HG02588 (cell line): ENCODE measurements around the gene SLC25A21.

Experiments used
- ATAC-seq: cut with Tn5 transposase; IDR thresholded peaks from one replicate; pipeline ENCODE4 v1.9.1; 2021; ENCODE audit warnings: mild to moderate bottlenecking, moderate library complexity; ENCODE audit not compliant: unreplicated experiment

SLC25A21 gene

DNA sequence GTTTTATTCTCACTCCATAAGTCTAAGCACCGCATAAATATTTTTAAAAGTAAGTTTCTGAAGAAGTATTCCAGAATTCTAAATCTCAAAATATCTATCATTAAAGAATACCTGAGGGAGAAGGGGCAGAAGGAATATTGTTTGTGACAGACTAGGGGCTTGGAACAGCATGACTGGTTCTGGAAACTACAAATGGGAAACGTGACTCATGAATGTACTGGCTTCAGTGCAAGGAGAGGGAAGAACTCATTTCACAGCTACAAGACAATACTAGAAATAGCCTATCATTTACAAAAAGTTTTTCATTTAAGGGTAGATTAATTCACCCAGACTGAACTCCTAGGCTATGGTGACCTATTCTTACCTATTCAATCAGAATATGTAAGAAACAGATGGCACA, 121.3 kb downstream of the SLC25A21 start:
- ATAC-seq: no peak

DNA sequence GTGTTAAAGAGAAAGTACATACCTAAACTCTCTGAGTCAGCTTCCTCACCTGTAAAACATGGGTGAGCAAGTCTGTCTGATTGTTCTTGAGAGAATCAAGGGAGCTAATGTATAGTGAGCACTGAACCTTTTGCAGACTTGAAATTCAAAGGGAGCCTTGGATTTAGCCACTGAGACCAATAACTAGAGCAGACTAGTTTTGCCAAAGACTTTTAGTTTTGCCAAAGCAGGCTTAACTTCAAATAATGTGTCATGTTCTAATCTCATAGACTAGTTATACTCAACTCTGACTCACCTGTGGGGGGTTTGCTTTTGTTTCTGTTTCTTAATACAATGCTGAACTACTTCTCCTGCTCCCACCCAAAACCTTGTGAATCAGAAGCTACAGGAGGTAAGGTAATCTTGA, 123.7 kb downstream of the SLC25A21 start:
- ATAC-seq: no peak

- ATAC-seq: no peak
Observed at GRCh38 chr14:37047996-37048395, 124.4 kb downstream of the SLC25A21 start.

DNA sequence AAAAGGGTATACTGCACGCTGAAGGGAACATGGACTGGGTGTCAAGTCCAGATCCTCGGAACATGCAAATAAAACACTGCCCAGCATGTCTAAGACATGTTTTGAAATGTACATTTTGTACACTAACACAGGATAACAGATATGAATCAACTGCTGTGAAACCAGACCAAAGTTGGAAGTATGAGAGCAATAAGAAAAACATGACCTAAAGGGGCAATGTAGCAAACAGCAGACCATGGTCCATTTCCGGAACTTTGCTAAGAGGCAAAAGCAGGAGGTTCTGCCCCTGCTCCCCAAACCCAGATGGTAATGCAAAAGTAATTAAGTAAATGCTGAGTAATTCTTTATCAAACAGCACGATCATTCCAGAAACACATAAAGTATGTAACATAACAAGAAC, 125.2 kb downstream of the SLC25A21 start:
- ATAC-seq: no peak

GRCh38 chr14:37046815-37047214, 125.6 kb downstream of the SLC25A21 start:
- ATAC-seq: no peak

- no peak for ATAC-seq
Observed at GRCh38 chr14:37045340-37046061, 126.9 kb downstream of the SLC25A21 start.

DNA sequence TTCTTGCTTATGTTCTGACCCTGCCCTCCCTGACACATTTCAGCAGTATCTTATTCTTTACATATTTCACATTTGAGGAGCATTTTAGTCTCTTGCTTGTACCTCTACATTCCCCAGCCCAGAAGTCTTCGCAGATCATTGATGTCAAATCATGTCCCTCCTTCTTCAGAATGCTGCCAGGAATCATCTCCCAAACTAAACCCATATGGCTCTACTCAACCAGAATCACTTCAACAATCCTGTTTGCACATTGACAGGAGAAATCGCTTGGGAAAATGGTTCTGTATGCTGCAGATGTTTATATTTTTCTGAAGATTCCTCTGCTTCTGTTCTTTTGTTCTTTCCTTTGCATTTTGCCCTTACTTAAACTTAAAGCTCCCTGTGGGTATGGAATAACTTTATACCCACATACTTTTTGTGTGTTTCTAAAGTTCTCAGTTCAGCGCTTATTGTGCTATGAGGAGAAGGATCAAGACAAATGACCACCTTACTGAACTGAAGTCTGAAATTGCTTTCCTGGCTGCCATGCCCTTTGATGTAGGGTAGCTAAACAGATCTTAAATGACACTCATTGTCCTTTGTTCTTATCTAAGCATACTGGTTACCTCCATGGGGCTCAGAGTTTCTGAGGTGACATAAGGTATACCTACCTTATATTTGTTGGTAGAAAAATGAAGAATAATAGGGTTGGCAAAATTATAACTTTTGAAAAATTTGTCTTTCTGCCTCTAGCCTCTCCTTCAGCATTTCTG, 134.6 kb downstream of the SLC25A21 start:
- ATAC-seq: no peak

DNA sequence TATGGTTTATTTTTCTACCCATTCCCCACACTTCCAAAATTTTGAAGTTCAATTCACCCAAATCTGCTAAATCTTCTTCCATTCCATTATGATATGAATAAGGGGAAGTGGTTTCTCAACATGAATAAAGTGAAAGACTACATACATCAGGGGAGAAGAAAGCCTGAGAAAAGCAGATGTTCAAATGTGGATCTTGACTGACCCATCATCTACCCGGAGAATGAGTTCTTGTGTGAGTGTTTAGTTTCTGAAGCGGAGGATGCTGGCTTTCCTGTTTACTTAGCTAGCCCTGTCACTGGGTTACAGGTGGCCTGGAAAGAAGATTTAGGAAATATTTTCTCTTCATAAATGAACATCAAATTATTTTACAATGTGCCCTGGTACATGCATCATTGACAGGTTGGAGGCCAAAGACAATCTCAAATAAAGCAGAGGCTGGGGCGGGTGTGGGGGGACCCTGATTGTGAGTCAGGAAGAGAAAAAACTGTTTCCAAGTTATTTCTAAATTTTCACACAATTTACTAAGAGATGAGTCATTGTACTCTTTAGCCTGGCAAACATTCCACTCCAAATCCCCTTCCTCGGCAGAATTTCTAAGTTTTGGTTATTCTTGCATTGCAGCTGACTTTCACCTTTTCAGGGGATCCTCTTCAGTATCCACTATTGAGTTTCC, 135.6 kb downstream of the SLC25A21 start:
- no peak for ATAC-seq

DNA sequence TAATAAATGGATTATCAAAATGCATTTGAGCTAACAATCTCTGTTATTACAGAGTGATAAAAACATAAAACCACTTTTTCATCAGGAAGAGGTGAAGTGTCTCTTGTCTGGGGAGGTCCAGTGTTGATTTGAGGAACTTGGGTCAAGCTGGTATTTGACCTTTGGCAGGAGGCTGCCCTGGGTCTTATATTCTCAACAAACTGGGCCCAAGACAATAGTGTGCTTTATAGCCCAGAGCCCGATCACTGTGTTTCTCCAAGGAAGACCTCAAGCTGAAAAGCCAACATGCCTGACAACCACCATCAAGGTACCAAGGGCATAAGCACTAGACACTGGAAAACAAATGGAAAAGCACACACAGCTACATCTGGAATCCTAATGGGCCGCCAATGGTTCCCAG, 137.0 kb downstream of the SLC25A21 start:
- peak; percentile 4 for ATAC-seq

- ATAC-seq: peak; percentile 60
Observed at GRCh38 chr14:37034410-37035285, 137.8 kb downstream of the SLC25A21 start.

DNA sequence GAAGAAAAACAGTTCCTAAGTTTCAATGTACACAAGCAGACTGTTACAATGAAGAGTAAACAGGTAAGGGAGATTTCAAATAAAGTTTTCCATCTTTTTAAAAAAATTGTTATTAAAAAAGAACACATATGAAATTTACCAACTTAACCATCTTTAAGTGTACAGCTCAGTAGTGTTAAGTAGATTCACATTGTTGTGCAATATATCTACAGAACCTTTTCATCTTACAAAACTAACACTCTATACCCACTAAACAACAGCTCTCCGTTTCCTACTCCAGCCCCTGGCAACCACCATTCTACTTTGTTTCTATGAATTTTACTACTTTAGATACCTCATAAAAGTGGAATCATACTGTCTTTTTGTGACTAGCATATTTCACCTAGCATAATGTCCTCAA, 139.5 kb downstream of the SLC25A21 start:
- ATAC-seq: no peak

DNA sequence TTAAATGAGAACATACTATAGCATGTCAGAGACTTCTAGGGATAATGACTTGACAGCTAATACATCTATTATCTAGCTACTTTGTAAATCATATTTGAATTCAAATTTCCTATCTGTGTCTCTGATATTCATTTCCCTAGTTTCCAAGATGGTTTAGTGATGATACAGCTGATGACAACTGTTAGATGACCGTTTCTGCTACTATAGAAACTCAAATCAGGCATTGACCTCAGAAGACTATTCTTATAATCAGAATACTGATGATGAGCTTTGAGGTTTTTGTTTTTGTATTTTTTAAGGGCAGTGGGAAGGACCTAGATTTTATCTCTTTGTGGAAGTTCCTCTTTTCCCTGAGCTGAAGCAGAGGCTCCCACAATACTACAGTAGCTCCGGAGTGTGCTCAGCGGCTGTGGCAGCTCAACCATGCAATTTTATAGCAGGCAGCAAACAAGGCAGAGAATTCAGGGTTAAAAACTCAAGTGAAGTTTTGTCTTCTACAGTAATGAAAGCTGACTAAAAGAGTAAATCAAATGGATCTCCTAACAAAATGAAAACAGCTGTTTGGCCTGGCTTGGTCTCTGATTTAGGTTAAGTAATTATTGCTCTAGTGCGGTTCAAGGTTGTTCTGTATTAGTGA, 145.1 kb downstream of the SLC25A21 start:
- no peak for ATAC-seq

DNA sequence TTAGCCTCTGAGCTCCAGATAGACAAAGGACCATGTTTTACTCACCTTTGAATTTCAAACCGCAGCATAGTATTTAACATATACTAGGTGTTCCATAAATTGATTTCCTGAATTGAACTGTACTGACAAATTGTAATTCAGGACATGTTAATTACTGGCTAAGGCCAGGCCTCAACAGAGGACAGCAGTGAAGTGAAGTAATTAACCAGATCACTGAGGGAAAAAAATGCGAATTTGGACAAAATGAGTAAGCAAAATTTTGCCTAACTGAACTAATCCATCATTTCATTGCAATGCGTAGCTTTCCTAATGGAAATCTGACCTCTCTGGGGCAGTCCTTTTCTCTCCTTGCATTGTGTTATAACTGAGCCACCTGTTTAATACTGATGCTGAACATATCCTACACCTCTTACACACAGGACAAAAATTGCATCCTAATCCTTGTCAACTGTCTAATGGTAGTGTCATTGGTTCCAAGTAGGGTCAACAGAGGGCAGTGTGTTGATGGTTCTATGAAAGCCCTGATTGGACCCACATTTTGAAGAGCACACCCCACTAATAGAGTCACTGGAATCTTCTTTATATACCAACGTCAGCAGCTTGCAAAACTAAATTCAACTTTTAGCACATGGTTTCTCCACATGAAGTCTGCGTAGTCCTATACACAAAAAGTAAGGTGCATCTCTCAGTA, 148.4 kb downstream of the SLC25A21 start:
- ATAC-seq: no peak

GRCh38 chr14:37021390-37021789, 151.0 kb downstream of the SLC25A21 start:
- ATAC-seq: no peak

- no peak for ATAC-seq
Observed at GRCh38 chr14:37019488-37019887, 152.9 kb downstream of the SLC25A21 start.

- no peak for ATAC-seq
Observed at GRCh38 chr14:37018571-37019240, 153.7 kb downstream of the SLC25A21 start.

DNA sequence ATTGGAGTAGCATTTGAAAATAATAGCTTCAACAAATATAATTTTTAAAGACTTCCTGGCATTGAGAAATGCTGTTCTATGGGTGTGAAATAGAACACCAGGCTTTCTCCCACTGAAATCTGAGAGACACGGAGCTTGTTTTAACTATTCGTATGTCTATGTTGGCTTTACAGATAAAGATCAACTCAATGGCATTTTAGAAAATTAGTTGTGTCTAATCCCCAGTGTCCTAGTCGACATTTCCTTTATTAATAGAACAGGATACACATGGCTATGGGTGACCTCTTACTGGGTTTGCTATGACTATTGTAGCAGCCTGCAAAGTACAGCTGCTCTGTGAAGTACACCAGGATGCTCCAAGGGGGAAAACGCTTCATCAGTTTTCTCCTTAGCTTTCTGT, 159.3 kb downstream of the SLC25A21 start:
- ATAC-seq: no peak

DNA sequence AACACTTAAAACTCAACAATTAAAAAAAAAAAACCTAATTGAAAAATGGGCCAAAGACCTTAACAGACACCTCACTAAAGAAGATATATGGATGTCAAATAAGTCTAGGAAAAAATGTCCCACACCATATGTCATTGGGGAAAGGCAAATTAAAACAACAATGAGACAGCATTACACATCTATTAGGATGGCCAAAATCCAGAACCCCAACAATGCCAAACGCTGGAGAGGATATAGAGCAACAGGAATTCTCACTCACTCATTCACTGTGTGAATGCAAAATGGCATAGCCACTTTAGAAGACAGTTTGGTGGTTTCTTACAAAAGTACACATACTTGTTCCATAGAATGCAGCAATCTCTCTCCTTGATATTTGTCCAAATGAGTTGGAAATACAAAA, 173.7 kb downstream of the SLC25A21 start:
- no peak for ATAC-seq

DNA sequence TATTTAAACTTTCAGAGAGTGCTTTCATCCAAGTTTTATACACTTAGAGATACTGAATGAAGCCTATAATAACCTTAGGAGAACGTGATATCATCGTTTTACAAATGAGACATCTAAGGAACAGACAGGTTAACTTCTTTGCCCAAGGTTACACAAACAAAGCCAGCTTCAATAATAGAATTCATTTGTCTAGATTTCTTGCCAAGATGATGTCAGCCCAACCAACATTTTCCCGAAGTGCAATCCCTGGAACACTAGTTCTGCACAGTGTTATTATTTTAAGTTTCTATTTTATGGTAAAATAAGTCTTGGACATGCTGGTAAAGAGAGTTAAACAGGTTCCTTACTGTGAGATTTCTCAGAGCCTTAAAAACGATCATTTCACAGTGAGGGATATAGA, 174.6 kb downstream of the SLC25A21 start:
- no peak for ATAC-seq
